AG10803 (cell line): ENCODE measurements around the gene MAT2A.

Experiments
- DNase-seq: peaks from one replicate; pipeline ENCODE4 v3.0.0; 2010; ENCODE audit warnings: low read depth
- H3K4me3 ChIP-seq: 2 replicates; pipeline ENCODE4 v1.5.1; 2011; ENCODE audit warnings: mild to moderate bottlenecking, low read length, control low read depth
- CTCF ChIP-seq: conservative IDR thresholded peaks from 2 replicates; pipeline ENCODE4 v1.5.1; 2011; ENCODE audit warnings: mild to moderate bottlenecking, low read length, control low read depth, inconsistent platforms

Gene MAT2A

GRCh38 chr2:85538507-85539360, at the start of gene MAT2A:
MAT2A (plus strand) TSS chr2:85539168; CDS start chr2:85539288, 120 bp downstream.
- H3K4me3 ChIP-seq, result peak within 1 kb of the TSS; percentile 99
- peak; percentile 65 for TF ChIP-seq CTCF
- DNase-seq, result peak; percentile 91

- H3K4me3 ChIP-seq, result no peak overlapping the region
- no peak for TF ChIP-seq CTCF
- no peak for DNase-seq
Observed at GRCh38 chr2:85490861-85491755, 47.9 kb upstream of the MAT2A start.

GRCh38 chr2:85496436-85496835, 42.5 kb upstream of the MAT2A start:
- no peak overlapping the region for H3K4me3 ChIP-seq
- TF ChIP-seq CTCF, result no peak
- DNase-seq, result no peak

GRCh38 chr2:85497944-85498630, 40.9 kb upstream of the MAT2A start:
- no peak for TF ChIP-seq CTCF
- no peak overlapping the region for H3K4me3 ChIP-seq
- no peak for DNase-seq

- H3K4me3 ChIP-seq, result no peak overlapping the region
- no peak for DNase-seq
Observed at GRCh38 chr2:85501248-85501647, 37.7 kb upstream of the MAT2A start.

GRCh38 chr2:85502720-85503119, 36.2 kb upstream of the MAT2A start:
- no peak for DNase-seq
- H3K4me3 ChIP-seq, result no peak overlapping the region
- TF ChIP-seq CTCF, result no peak

More at GRCh38 chr2:85501248-85501647, 37.7 kb upstream of the MAT2A start:
- no peak for TF ChIP-seq CTCF
